G401.6 (cell line): ENCODE results near the gene KNDC1.
"Not testable (repeated sequence)": the region's sequence is repeated elsewhere in the genome, so short reads cannot be mapped to it uniquely, and the experiment has no call there.

Experiments
- FAIRE-seq: peaks from 2 replicates; lab custom pipeline; 2012; peaks lifted over from hg19 to GRCh38; lab: Jason Lieb, UNC

Gene KNDC1

DNA sequence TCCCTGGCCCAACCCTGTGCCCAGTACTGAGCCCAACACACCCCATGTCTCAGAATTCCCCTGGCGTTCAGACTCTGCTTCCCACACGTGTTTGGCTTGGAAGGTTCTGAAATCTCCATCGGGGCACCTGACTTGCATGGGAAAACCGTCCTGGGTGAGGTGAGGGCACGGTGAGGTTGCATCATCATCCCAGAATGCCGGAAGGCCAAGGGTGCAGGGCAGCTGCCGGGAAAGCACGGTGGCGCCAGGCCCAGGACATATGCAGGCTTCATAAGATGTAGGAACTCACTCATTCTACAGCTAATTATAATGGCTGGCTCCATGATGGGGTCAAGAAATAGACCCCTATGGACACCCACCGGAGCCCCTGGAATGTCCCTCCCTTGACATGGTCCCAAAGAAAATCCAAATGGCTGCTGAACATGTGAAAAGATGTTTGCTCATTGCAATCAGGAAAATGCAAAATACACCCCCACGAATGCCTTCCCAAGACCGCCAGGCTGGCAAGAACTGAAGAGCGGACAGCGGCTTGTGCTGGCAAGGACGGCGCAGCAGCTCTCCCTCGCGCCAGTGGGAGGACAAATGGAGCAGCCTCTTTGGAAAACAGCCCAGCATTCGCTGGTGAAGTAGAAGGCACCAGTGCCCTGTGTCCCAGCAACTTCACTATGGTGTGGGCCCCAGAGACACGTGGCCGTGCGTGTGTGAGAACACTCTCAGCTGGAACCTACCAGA, 2.3 kb downstream of the KNDC1 start:
- FAIRE-seq, result no peak

GRCh38 chr10:133162910-133163856, 3.2 kb downstream of the KNDC1 start:
- no peak for FAIRE-seq

- no peak for FAIRE-seq
Measured at GRCh38 chr10:133163889-133164815, 4.1 kb downstream of the KNDC1 start.

- no peak for FAIRE-seq
Measured at GRCh38 chr10:133164816-133165555, 5.0 kb downstream of the KNDC1 start.

GRCh38 chr10:133165556-133166503, 5.8 kb downstream of the KNDC1 start:
- FAIRE-seq, result no peak

GRCh38 chr10:133166504-133166827, 6.4 kb downstream of the KNDC1 start:
- no peak for FAIRE-seq

- FAIRE-seq, result no peak
Measured at GRCh38 chr10:133166828-133167692, 7.0 kb downstream of the KNDC1 start.

GRCh38 chr10:133167693-133168616, 7.9 kb downstream of the KNDC1 start:
- no peak for FAIRE-seq

- no peak for FAIRE-seq
Measured at GRCh38 chr10:133168617-133169031, 8.6 kb downstream of the KNDC1 start.

GRCh38 chr10:133169173-133169947, 9.3 kb downstream of the KNDC1 start:
- no peak for FAIRE-seq

DNA sequence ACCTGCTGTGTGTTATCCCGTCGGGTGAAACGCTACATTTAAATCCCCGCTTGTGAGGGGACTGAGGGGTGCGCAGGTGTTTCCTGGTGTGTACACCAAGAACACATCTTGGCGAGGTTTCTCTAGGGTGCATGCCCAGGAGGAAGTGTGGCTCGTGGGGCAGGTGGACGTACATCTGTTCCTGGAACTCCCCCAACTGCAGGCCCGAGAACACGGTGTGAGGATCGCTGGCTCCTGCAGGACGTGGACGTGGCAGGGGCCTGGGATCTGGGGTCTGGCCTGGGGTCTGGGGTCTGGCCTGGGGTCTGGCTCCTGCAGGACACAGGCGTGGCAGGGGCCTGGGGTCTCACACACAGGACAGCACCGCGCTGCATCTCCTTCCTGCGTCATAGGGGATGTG, 10.1 kb downstream of the KNDC1 start:
- FAIRE-seq, result no peak

DNA sequence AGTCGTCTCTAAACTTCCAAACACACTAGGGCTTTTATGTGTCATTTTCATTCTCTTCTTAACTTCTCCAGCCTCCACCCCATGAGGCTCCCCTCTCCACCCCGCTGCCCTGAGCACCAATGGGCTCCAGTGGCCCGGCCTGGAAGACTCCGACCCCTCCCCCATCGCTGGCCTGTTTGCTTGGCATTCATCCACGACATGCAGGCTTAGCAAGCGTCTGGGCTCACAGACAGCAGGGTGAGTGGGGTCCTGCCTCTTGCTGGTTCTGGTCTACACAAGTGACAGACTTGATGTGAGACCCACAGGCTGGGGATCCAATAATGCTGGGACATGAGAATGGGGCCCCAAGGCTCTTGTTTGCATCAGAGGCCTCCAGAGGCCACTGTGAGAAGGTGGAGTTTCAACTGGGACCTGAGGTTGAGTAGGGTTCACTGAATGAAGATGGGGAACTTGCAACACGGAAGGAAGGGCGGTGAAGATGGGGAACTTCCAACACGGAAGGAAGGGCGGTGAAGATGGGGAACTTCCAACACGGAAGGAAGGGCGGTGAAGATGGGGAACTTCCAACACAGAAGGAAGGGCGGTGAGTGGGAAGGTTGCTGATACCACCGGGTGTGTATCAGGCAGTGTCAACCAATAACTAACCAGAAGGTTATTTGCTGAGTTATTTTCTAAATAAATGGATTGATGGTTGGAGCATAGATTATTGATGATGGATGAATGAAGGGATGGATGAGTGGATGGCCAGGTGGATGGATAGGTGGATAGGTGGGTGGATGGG, 14.0 kb downstream of the KNDC1 start:
- FAIRE-seq, result no peak

DNA sequence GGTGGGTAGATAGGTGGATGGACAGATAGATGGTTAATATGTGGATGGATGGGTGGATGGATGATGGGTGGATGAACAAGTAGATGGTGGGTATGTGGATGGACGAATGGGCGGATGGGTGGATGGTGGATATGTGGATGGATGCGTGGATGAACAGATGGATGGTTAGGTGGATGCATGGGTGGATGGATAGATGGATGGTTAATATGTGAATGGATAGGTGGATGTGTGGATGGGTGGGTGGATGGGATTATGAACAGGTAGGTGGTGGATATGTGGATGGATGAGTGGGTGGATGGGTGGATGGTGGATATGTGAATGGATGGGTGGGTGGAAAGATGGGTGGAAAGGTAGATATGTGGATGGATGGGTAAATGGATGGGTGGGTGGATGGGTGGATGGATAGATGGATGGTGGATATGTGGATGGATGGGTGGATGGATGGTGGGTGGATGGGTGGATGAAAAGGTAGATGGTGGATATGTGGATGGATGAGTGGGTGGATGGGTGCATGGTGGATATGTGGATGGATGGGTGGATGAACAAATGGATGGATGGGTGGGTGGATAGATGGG, 14.8 kb downstream of the KNDC1 start:
- FAIRE-seq, result no peak

DNA sequence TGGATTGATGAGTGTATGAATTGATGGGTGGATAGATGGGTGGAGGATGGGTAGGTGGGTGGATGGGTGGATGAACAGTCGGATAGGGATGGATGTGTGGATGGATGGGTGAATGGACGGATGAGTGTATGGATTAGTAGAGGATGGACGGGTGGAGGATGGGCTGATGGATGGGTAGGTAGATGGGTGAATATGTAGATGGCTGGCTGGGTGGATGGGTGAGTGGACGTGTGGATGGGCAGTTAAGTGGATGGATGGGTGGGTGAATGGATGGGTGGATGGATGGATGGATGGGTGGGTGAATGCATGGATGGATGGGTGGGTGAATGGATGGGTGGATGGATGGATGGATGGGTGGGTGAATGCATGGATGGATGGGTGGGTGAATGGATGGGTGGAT, 15.6 kb downstream of the KNDC1 start:
- FAIRE-seq, result not testable (repeated sequence)

DNA sequence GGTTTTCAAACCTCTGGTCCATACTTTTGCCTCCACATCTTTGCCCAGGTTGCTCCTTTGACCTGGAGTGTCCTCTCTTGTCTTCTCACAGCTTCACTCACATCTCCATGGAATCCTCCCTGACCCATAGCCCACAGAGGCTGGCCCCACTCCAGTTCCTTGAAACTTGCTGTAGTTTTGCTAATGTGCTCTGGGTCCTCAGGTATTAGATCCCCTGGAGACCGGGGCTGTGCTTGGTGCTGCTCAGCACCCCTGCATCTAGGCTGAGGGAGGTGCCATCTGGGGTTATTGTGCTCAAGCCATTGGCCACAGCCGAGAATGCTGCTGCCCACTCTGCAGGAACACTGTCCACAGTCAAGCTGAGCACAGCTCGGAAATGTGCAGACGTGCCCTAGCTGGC, 16.5 kb downstream of the KNDC1 start:
- FAIRE-seq, result no peak

DNA sequence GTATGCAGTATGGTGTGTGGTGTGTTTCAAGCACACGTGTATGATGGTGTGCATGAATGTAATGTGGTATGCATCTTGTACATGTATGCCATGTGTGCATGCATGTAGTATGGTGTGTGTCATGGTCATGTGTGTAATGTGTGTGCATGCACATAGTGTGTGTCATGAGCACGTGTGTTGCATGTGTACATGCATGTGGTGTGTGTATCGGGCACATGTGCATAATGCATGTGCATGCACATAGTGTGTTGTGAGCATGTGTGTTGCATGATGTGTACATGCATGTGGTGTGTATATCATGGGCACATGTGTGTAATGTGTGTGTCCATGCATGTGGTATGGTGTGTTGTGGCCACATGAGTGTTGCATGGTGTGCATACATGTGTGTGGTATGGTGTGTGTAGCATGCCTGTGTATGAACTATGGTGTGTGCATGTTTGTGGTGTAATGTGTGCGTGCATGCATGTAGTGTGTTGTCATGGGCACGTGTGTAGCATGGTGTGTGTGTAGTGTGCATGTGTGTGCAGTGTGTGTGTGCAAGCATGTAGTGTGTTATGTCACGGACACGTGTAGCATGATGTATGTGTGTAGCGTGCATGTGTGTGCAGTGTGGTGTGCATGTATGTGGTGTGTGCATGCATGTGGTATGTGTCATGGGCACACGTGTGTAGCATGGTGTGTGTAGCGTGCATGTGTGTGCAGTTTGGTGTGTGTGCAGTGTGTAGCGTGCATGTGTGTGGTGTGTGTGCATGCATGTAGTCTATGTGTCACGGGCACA, 17.6 kb downstream of the KNDC1 start:
- FAIRE-seq, result no peak
